A549 (cell line): ENCODE data around the gene DSTN. TPM values are rescaled to one million over a fixed set of nuclear protein-coding genes. Genes with fewer than 3 reads are reported as not detected.

Experiments used
- ATAC-seq, 2 experiments: fragments of 200-7000 bp in 1 of 2; fragments of >200 bp in 1 of 2; cut with Nextera tagmentation in 1 of 2; cut with Tn5 transposase in 1 of 2; 3 replicates each; pipeline versions ENCODE4 v1.8.0 to v1.9.1; 2018 to 2020; ENCODE audit warnings: mild to moderate bottlenecking in 1 of 2, moderate library complexity in 1 of 2
- CTCF ChIA-PET: fragments of 300-600 bp; sonication (Branson Sonifier 250); formaldehyde crosslinking; extraction: SDS; loops from one replicate; lab custom pipeline; 2021; ENCODE audit warnings: antibody characterized with exemption, inconsistent platforms; lab: Yijun Ruan, JAX
- POLR2A ChIA-PET: fragments of 350-600 bp; formaldehyde crosslinking; extraction: SDS; loops from one replicate; lab custom pipeline; 2021; ENCODE audit warnings: antibody characterized with exemption, inconsistent platforms; lab: Yijun Ruan, JAX
- DNase-seq, 2 experiments: peaks; one replicate each; pipeline versions ENCODE4 v3.0.0 to v3.0.0-alpha.2; 2011 to 2016; ENCODE audit warnings: low read depth in 1 of 2, low spot score in 1 of 2
- FAIRE-seq: peaks from 2 replicates; lab custom pipeline; 2011; peaks lifted over from hg19 to GRCh38; lab: Jason Lieb, UNC
- H3K27ac ChIP-seq, 2 experiments: fragments of >200 bp; sonication (Bioruptor Twin); formaldehyde crosslinking; 3 replicates each; pipeline ENCODE4 v1.5.1; 2016 to 2017
- H3K4me1 ChIP-seq: fragments of >200 bp; sonication (Bioruptor Twin); formaldehyde crosslinking; 3 replicates; pipeline ENCODE4 v1.6.1; 2016
- H3K4me2 ChIP-seq: fragments of >200 bp; sonication (Bioruptor Twin); formaldehyde crosslinking; 3 replicates; pipeline ENCODE4 v1.6.1; 2016
- H3K4me3 ChIP-seq: fragments of >200 bp; sonication (Bioruptor Twin); formaldehyde crosslinking; 3 replicates; pipeline ENCODE4 v1.5.1; 2016
- H3K9me3 ChIP-seq: fragments of >200 bp; sonication (Bioruptor Twin); formaldehyde crosslinking; 3 replicates; pipeline ENCODE4 v1.6.1; 2016
- CHD2 ChIP-seq: fragments of 150-350 bp; IDR thresholded peaks from 2 replicates; pipeline ENCODE4 v1.6.1; 2014; ENCODE audit warnings: low read length; ENCODE audit not compliant: partially characterized antibody
- FOSL2 ChIP-seq, 2 experiments: fragments of 450-650 bp in 1 of 2; fragments of >200 bp in 1 of 2; sonication (Bioruptor Twin) in 1 of 2; formaldehyde crosslinking; IDR thresholded peaks; 2 replicates each; pipeline versions ENCODE4 v1.5.0 to v1.6.1; 2016 to 2020; ENCODE audit warnings: mild to moderate bottlenecking in 1 of 2, moderate library complexity in 1 of 2
- GATA3 ChIP-seq: IDR thresholded peaks from 2 replicates; pipeline ENCODE4 v1.6.1; 2012; ENCODE audit warnings: borderline replicate concordance
- JUN ChIP-seq, 2 experiments: fragments of >200 bp; sonication (Bioruptor Twin); formaldehyde crosslinking; IDR thresholded peaks; 2 replicates in 1 of 2; 3 replicates in 1 of 2; pipeline ENCODE4 v1.6.1; 2016 to 2017
- JUNB ChIP-seq: fragments of >200 bp; sonication (Bioruptor Twin); formaldehyde crosslinking; IDR thresholded peaks from 2 replicates; pipeline ENCODE4 v1.6.1; 2016
- MAFK ChIP-seq: fragments of 450-650 bp; IDR thresholded peaks from 2 replicates; pipeline ENCODE4 v1.6.1; 2014; ENCODE audit not compliant: partially characterized antibody
- MYC ChIP-seq: IDR thresholded peaks from 2 replicates; pipeline ENCODE4 v1.6.1; 2012; ENCODE audit warnings: mild to moderate bottlenecking, inconsistent platforms, low read length, improper control_type of control experiment, borderline replicate concordance
- NFE2L2 ChIP-seq: fragments of 150-350 bp; conservative IDR thresholded peaks from 2 replicates; pipeline ENCODE4 v1.6.1; 2014; ENCODE audit warnings: low read length
- PHF8 ChIP-seq: fragments of 200-600 bp; sonication (generic); IDR thresholded peaks from 2 replicates; pipeline ENCODE4 v1.6.1; 2016; ENCODE audit warnings: low read depth, mild to moderate bottlenecking, antibody characterized with exemption, moderate library complexity, borderline replicate concordance
- RAD21 ChIP-seq, 2 experiments: fragments of >200 bp in 1 of 2; sonication (Bioruptor Twin) in 1 of 2; formaldehyde crosslinking in 1 of 2; IDR thresholded peaks in 1 of 2; conservative IDR thresholded peaks in 1 of 2; 2 replicates in 1 of 2; 3 replicates in 1 of 2; pipeline ENCODE4 v1.6.1; 2012 to 2018; ENCODE audit warnings: inconsistent platforms in 1 of 2
- SMC3 ChIP-seq: fragments of >200 bp; sonication (Bioruptor Twin); formaldehyde crosslinking; IDR thresholded peaks from 3 replicates; pipeline ENCODE4 v1.6.1; 2018; ENCODE audit warnings: inconsistent platforms
- ZFP36 ChIP-seq: fragments of 450-650 bp; IDR thresholded peaks from 2 replicates; pipeline ENCODE4 v1.6.1; 2014; ENCODE audit warnings: borderline replicate concordance; ENCODE audit not compliant: partially characterized antibody
- ZNF302 ChIP-seq: fragments of 250-450 bp; sonication (Bioruptor Pico); IDR thresholded peaks from 2 replicates; pipeline ENCODE4 v1.9.0; 2021; ENCODE audit warnings: inconsistent platforms, mild to moderate bottlenecking, moderate library complexity
- ZSCAN20 ChIP-seq: fragments of 250-450 bp; sonication (Bioruptor Pico); IDR thresholded peaks from 2 replicates; pipeline ENCODE4 v1.8.0; 2022; ENCODE audit warnings: mild to moderate bottlenecking, moderate library complexity
- whole genome bisulfite sequencing: methylation state at CpG from one replicate; pipeline ENCODE4 v1.1.6; 2017; ENCODE audit errors: missing lambda C conversion rate; 5-methylcytosine and 5-hydroxymethylcytosine counted together
- polyA plus RNA-seq, 4 experiments: library from polyadenylated mRNA; depleted of rRNA in 3 of 4; stranded (reverse); fragments of >200 nt; fragmentation: RNase III in 1 of 4; extraction: RNeasy Plus Mini Kit Qiagen cat#74134 plus additional on column Dnase treatment in 1 of 4; gene quantifications; 2 replicates in 3 of 4; 3 replicates in 1 of 4; pipeline ENCODE4 v1.2.3, GENCODE V29; 2011 to 2017
- TF ChIP-seq, protein P1 (sequence below): fragments of >200 bp; sonication (Bioruptor Twin); formaldehyde crosslinking; IDR thresholded peaks from 3 replicates; pipeline ENCODE4 v1.5.1; 2016
- TF ChIP-seq, protein P2 (sequence below): IDR thresholded peaks from 2 replicates; pipeline ENCODE4 v1.6.1; 2012; ENCODE audit warnings: low read depth, borderline replicate concordance
- TF ChIP-seq, protein P3 (sequence below): fragments of 150-350 bp; IDR thresholded peaks from 2 replicates; pipeline ENCODE4 v1.6.1; 2014; ENCODE audit warnings: low read depth, mild to moderate bottlenecking, low read length
- TF ChIP-seq, protein P4 (sequence below): IDR thresholded peaks from 2 replicates; pipeline ENCODE4 v1.6.1; 2012
- TF ChIP-seq, protein P5 (sequence below): fragments of 250-450 bp; sonication (Bioruptor Pico); IDR thresholded peaks from 2 replicates; pipeline ENCODE4 v1.5.0; 2021; ENCODE audit warnings: mild to moderate bottlenecking, moderate library complexity, borderline replicate concordance
- TF ChIP-seq, protein P6 (sequence below): fragments of >200 bp; sonication (Bioruptor Twin); formaldehyde crosslinking; IDR thresholded peaks from 2 replicates; pipeline ENCODE4 v1.6.1; 2016
- TF ChIP-seq, protein P7 (sequence below): fragments of 450-650 bp; IDR thresholded peaks from 2 replicates; pipeline ENCODE4 v1.6.1; 2014; ENCODE audit warnings: antibody characterized with exemption

The DSTN gene
- polyA plus RNA-seq, 2 of the 4 experiments (the other 2 are of a cell fraction), result 544 to 1,131 TPM

DNA sequence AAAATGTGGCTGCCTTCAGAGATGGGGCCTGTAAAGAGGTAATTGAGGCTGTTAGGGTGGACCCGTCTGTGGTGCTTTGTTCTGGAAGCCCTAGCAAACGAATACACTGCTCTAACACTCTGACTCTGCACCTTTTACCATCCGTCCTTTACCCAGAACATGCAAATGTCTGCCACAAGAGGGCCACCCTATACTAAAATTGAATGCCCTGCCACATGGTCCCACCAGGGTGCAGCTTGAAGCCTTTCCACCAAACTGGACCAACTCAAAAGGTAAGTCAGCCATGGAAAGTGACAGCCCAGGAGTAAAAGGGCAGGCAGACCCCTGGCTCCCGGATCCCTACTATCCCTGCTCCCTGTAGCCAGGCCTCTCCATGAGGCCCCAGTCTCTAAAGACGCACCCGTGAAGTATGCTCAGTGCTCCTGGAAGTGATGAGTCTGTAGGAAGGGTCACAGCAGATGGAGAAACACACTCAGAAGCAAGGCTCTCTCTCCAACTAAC lies 32.9 kb upstream of the DSTN start:
- peak overlapping the region; percentile 60 to 80 for H3K27ac ChIP-seq
- POLR2A ChIA-PET, result interaction anchor here (0.6 to 2.3 kb wide), 4 partner anchors 31 to 68 kb away, joined by 3 to 25 read pairs (median 4); partner anchors contain the start of gene DSTN
- no peak for TF ChIP-seq GATA3
- peak; percentile 100 for TF ChIP-seq RAD21 (conservative IDR thresholded peaks at IDR 0.05 in 1 of 2, IDR thresholded peaks at IDR 0.05 in 1 of 2)
- peak; percentile 87 for TF ChIP-seq MAFK
- TF ChIP-seq, protein P1, sequence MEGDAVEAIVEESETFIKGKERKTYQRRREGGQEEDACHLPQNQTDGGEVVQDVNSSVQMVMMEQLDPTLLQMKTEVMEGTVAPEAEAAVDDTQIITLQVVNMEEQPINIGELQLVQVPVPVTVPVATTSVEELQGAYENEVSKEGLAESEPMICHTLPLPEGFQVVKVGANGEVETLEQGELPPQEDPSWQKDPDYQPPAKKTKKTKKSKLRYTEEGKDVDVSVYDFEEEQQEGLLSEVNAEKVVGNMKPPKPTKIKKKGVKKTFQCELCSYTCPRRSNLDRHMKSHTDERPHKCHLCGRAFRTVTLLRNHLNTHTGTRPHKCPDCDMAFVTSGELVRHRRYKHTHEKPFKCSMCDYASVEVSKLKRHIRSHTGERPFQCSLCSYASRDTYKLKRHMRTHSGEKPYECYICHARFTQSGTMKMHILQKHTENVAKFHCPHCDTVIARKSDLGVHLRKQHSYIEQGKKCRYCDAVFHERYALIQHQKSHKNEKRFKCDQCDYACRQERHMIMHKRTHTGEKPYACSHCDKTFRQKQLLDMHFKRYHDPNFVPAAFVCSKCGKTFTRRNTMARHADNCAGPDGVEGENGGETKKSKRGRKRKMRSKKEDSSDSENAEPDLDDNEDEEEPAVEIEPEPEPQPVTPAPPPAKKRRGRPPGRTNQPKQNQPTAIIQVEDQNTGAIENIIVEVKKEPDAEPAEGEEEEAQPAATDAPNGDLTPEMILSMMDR, result peak; percentile 99
- no peak for TF ChIP-seq JUN (IDR thresholded peaks at IDR 0.05)
- TF ChIP-seq, protein P2, sequence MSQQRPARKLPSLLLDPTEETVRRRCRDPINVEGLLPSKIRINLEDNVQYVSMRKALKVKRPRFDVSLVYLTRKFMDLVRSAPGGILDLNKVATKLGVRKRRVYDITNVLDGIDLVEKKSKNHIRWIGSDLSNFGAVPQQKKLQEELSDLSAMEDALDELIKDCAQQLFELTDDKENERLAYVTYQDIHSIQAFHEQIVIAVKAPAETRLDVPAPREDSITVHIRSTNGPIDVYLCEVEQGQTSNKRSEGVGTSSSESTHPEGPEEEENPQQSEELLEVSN, result peak; percentile 75; the same call in 1 of the 2 replicates
- TF ChIP-seq SMC3, result peak; percentile 100
- TF ChIP-seq, protein P3, sequence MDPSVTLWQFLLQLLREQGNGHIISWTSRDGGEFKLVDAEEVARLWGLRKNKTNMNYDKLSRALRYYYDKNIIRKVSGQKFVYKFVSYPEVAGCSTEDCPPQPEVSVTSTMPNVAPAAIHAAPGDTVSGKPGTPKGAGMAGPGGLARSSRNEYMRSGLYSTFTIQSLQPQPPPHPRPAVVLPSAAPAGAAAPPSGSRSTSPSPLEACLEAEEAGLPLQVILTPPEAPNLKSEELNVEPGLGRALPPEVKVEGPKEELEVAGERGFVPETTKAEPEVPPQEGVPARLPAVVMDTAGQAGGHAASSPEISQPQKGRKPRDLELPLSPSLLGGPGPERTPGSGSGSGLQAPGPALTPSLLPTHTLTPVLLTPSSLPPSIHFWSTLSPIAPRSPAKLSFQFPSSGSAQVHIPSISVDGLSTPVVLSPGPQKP, result no peak
- TF ChIP-seq NFE2L2, result 0 out of 2 replicates have a peak, but pooled peaks have one; percentile 47
- no peak for TF ChIP-seq JUNB
- no peak for TF ChIP-seq CHD2
- no peak for TF ChIP-seq FOSL2 (IDR thresholded peaks at IDR 0.05)
- no peak for TF ChIP-seq FOSL2 (CRISPR knock-in tag; IDR thresholded peaks at IDR 0.05)
- TF ChIP-seq, protein P4, sequence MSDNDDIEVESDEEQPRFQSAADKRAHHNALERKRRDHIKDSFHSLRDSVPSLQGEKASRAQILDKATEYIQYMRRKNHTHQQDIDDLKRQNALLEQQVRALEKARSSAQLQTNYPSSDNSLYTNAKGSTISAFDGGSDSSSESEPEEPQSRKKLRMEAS, result peak; percentile 99
- TF ChIP-seq, protein P5, sequence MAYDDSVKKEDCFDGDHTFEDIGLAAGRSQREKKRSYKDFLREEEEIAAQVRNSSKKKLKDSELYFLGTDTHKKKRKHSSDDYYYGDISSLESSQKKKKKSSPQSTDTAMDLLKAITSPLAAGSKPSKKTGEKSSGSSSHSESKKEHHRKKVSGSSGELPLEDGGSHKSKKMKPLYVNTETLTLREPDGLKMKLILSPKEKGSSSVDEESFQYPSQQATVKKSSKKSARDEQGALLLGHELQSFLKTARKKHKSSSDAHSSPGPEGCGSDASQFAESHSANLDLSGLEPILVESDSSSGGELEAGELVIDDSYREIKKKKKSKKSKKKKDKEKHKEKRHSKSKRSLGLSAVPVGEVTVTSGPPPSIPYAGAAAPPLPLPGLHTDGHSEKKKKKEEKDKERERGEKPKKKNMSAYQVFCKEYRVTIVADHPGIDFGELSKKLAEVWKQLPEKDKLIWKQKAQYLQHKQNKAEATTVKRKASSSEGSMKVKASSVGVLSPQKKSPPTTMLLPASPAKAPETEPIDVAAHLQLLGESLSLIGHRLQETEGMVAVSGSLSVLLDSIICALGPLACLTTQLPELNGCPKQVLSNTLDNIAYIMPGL (CRISPR knock-in tag), result no peak
- peak; percentile 96; the same call in 1 of the 2 replicates for TF ChIP-seq MYC
- peaks cover 41% of the 10 kb centered on the region for H3K4me1 ChIP-seq
- no peak overlapping the region for H3K4me3 ChIP-seq
- CTCF ChIA-PET, result interaction anchor here (0.5 to 21.9 kb wide), 44 partner anchors 9 to 735 kb away, joined by 3 to 501 read pairs (median 5); partner anchors contain the start of genes DSTN and RRBP1
- peak overlapping the region; percentile 45 for H3K4me2 ChIP-seq
- WGBS, result 12% methylated on average over 6 of the region's 6 CpGs
- H3K9me3 ChIP-seq, result no peaks in the 10 kb centered on the region
- peak; percentile 98 for ATAC-seq
- FAIRE-seq, result peak; percentile 85
- DNase-seq, result peak; percentile 90 to 97

DNA sequence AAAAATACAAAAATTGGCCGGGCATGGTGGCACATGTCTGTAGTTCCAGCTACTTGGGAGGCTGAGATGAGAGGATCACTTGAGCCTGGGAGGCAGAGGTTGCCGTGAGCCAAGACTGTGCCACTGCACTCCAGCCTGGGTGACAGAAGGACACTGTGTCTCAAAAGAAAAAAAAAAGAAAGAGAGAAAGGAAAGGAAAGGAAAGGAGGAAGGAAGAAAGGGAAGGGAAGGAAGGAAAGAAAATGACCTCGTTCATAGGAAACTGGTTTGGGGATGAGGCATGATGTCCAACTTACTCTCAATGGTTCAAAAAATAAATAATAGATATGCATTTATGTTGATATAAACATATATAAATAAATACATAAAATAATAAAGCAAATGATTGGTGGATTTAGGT lies 31.9 kb upstream of the DSTN start:
- Histone ChIP-seq H3K4me2 (peak overlapping the region; percentile 69), H3K4me3 (no peak overlapping the region), H3K27ac (peak overlapping the region in 1 of 2 experiments; percentile 80; a peak in 4 of 6 replicates), H3K9me3 (no peaks in the 10 kb centered on the region), H3K4me1 (peaks cover 48% of the 10 kb centered on the region)
- FAIRE-seq (no peak), DNase-seq (no peak), ATAC-seq (no peak)
- ChIA-PET POLR2A (no interaction called here), CTCF (interaction anchor here (1.4 to 21.9 kb wide), 8 partner anchors 8 to 456 kb away, joined by 5 to 501 read pairs (median 20); no protein-coding TSS in a partner anchor)
- WGBS, result 75% methylated on average over 3 of the region's 3 CpGs
- TF ChIP-seq, protein P4, result no peak
- TF ChIP-seq, protein P6, sequence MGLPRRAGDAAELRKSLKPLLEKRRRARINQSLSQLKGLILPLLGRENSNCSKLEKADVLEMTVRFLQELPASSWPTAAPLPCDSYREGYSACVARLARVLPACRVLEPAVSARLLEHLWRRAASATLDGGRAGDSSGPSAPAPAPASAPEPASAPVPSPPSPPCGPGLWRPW, result no peak
- TF ChIP-seq ZSCAN20 (CRISPR knock-in tag) (no peak), PHF8 (no peak), ZNF302 (CRISPR knock-in tag) (no peak), ZFP36 (no peak), SMC3 (no peak), MAFK (no peak)
- TF ChIP-seq, protein P7, sequence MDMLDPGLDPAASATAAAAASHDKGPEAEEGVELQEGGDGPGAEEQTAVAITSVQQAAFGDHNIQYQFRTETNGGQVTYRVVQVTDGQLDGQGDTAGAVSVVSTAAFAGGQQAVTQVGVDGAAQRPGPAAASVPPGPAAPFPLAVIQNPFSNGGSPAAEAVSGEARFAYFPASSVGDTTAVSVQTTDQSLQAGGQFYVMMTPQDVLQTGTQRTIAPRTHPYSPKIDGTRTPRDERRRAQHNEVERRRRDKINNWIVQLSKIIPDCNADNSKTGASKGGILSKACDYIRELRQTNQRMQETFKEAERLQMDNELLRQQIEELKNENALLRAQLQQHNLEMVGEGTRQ, result no peak
